SK-N-SH (cell line): ENCODE data around the gene MYLIP. TPM values are rescaled to one million over a fixed set of nuclear protein-coding genes. Genes with fewer than 3 reads are reported as not detected.

ENCODE experiments used
- CTCF ChIA-PET: fragments of 300-600, 350-600 bp; formaldehyde crosslinking; extraction: SDS; loops from one replicate; lab custom pipeline; 2021; lab: Yijun Ruan, JAX
- POLR2A ChIA-PET: fragments of 350-600 bp; sonication (Branson Sonifier 250); formaldehyde crosslinking; extraction: SDS; loops from one replicate; lab custom pipeline; 2020; ENCODE audit warnings: antibody characterized with exemption, inconsistent platforms; lab: Yijun Ruan, JAX
- DNase-seq: peaks from one replicate; pipeline ENCODE4 v3.0.0; 2012
- H2AFZ ChIP-seq: fragments of 200-600 bp; sonication (generic); 2 replicates; pipeline ENCODE4 v1.8.1; 2016; ENCODE audit warnings: antibody characterized with exemption, mild to moderate bottlenecking, low read depth
- H3F3A ChIP-seq: fragments of 200-600 bp; sonication (generic); replicated peaks from 2 replicates; pipeline ENCODE3; 2016; ENCODE audit warnings: antibody characterized with exemption, mild to moderate bottlenecking; ENCODE audit not compliant: insufficient read depth
- H3K27ac ChIP-seq, 2 experiments: fragments of 200-500 bp in 1 of 2; fragments of 200-600 bp in 1 of 2; sonication (Bioruptor generic) in 1 of 2; sonication (generic), shearing (Covaris generic) in 1 of 2; 2 replicates each; pipeline versions ENCODE4 v1.5.1 to v1.6.1; 2014 to 2016; ENCODE audit warnings: low read depth in 2 of 2, inconsistent platforms in 1 of 2, low read length in 1 of 2, mild to moderate bottlenecking in 1 of 2, mixed read lengths in 1 of 2
- H3K27me3 ChIP-seq: fragments of 200-600 bp; sonication (generic), shearing (Covaris generic); 2 replicates; pipeline ENCODE4 v1.6.1; 2016; ENCODE audit warnings: mixed run types; ENCODE audit not compliant: insufficient read depth
- H3K36me3 ChIP-seq, 2 experiments: fragments of 200-500 bp in 1 of 2; fragments of 200-600 bp in 1 of 2; sonication (Bioruptor generic) in 1 of 2; sonication (generic) in 1 of 2; replicated peaks in 1 of 2; 2 replicates each; pipeline versions ENCODE3 to v1.5.1; 2014 to 2016; ENCODE audit warnings: low read length in 1 of 2, mild to moderate bottlenecking in 1 of 2; ENCODE audit not compliant: insufficient read depth in 2 of 2, control insufficient read depth in 1 of 2
- H3K4me1 ChIP-seq, 2 experiments: fragments of 200-500 bp in 1 of 2; fragments of 200-600 bp in 1 of 2; sonication (Bioruptor generic) in 1 of 2; sonication (generic), shearing (Covaris generic) in 1 of 2; 2 replicates each; pipeline versions ENCODE4 v1.5.1 to v1.6.1; 2014 to 2016; ENCODE audit warnings: low read depth in 1 of 2, low read length in 1 of 2, mixed run types in 1 of 2; ENCODE audit not compliant: insufficient read depth in 2 of 2, control insufficient read depth in 1 of 2
- H3K4me2 ChIP-seq: fragments of 200-600 bp; sonication (generic), shearing (Covaris generic); 2 replicates; pipeline ENCODE4 v1.6.1; 2017; ENCODE audit warnings: mixed run types
- H3K4me3 ChIP-seq, 2 experiments: fragments of 200-500 bp in 1 of 2; fragments of 200-600 bp in 1 of 2; sonication (Bioruptor generic) in 1 of 2; sonication (generic), shearing (Covaris generic) in 1 of 2; 2 replicates each; pipeline versions ENCODE4 v1.5.1 to v1.8.1; 2014 to 2016; ENCODE audit warnings: low read depth in 2 of 2, inconsistent platforms in 1 of 2, low read length in 1 of 2, mild to moderate bottlenecking in 1 of 2, mixed read lengths in 1 of 2, moderate library complexity in 1 of 2
- H3K79me2 ChIP-seq: fragments of 200-600 bp; sonication (generic); 2 replicates; pipeline ENCODE4 v1.8.1; 2017; ENCODE audit warnings: mild to moderate bottlenecking; ENCODE audit not compliant: insufficient read depth
- H3K9ac ChIP-seq: fragments of 200-600 bp; sonication (generic); 2 replicates; pipeline ENCODE4 v1.6.1; 2017; ENCODE audit warnings: mixed run types
- H3K9me2 ChIP-seq: fragments of 200-600 bp; sonication (generic); 2 replicates; pipeline ENCODE4 v1.6.1; 2017; ENCODE audit warnings: mixed run types
- H3K9me3 ChIP-seq: fragments of 200-600 bp; sonication (generic); 2 replicates; pipeline ENCODE4 v1.6.1; 2017; ENCODE audit warnings: mixed run types, mild to moderate bottlenecking, moderate library complexity
- H4K20me1 ChIP-seq: fragments of 200-600 bp; sonication (generic); 2 replicates; pipeline ENCODE4 v1.6.1; 2017; ENCODE audit warnings: mild to moderate bottlenecking, mixed run types; ENCODE audit not compliant: insufficient read depth
- CHD2 ChIP-seq: fragments of 150-350 bp; IDR thresholded peaks from 2 replicates; pipeline ENCODE4 v1.6.1; 2018; ENCODE audit warnings: low read length; ENCODE audit not compliant: partially characterized antibody
- ELF1 ChIP-seq: IDR thresholded peaks from 2 replicates; pipeline ENCODE4 v1.4.0; 2012
- EP300 ChIP-seq, 2 experiments: IDR thresholded peaks; 2 replicates each; pipeline versions ENCODE4 v1.4.0 to v1.6.1; 2012; ENCODE audit warnings: borderline replicate concordance in 1 of 2, low read depth in 1 of 2, low read length in 1 of 2
- GATA2 ChIP-seq: sonication (generic); formaldehyde crosslinking; IDR thresholded peaks from 2 replicates; pipeline ENCODE4 v1.5.0; 2020; ENCODE audit warnings: mild to moderate bottlenecking, missing genetic modification reagents
- MEF2A ChIP-seq: IDR thresholded peaks from 2 replicates; pipeline ENCODE4 v1.4.0; 2012; ENCODE audit warnings: low read depth, borderline replicate concordance
- MXI1 ChIP-seq: IDR thresholded peaks from 2 replicates; pipeline ENCODE4 v1.6.1; 2012; ENCODE audit warnings: mild to moderate bottlenecking, low read depth, low read length, improper control_type of control experiment
- POLR2AphosphoS5 ChIP-seq: IDR thresholded peaks from 2 replicates; pipeline ENCODE4 v1.6.1; 2012; ENCODE audit warnings: low read depth, low read length
- RAD21 ChIP-seq: IDR thresholded peaks from 2 replicates; pipeline ENCODE4 v1.6.1; 2012; ENCODE audit warnings: mild to moderate bottlenecking, low read length
- RCOR1 ChIP-seq: fragments of 150-350 bp; IDR thresholded peaks from 2 replicates; pipeline ENCODE4 v1.6.1; 2017; ENCODE audit warnings: antibody characterized with exemption, low read length
- RFX5 ChIP-seq: IDR thresholded peaks from 2 replicates; pipeline ENCODE4 v1.6.1; 2012; ENCODE audit warnings: mild to moderate bottlenecking, improper control_type of control experiment, low read length
- RXRA ChIP-seq: IDR thresholded peaks from 2 replicates; pipeline ENCODE4 v1.4.0; 2012; ENCODE audit warnings: low read depth, mild to moderate bottlenecking, borderline replicate concordance
- SIN3A ChIP-seq: IDR thresholded peaks from 2 replicates; pipeline ENCODE4 v1.6.1; 2012; ENCODE audit warnings: low read depth, mild to moderate bottlenecking, low read length, moderate library complexity, borderline replicate concordance
- SMC3 ChIP-seq: IDR thresholded peaks from 2 replicates; pipeline ENCODE4 v1.6.1; 2012; ENCODE audit warnings: low read depth, low read length, improper control_type of control experiment
- TAF1 ChIP-seq: IDR thresholded peaks from 2 replicates; pipeline ENCODE4 v1.6.1; 2012; ENCODE audit warnings: low read depth, mild to moderate bottlenecking, low read length, moderate library complexity, borderline replicate concordance
- TCF12 ChIP-seq: IDR thresholded peaks from 2 replicates; pipeline ENCODE4 v1.4.0; 2012
- WGBS: methylation state at CpG from one replicate; pipeline ENCODE4 v1.1.6; 2017; ENCODE audit warnings: low lambda C conversion rate; 5-methylcytosine and 5-hydroxymethylcytosine counted together
- polyA plus RNA-seq, 3 experiments: library from polyadenylated mRNA; depleted of rRNA; stranded (reverse); fragments of >200 nt; gene quantifications; 2 replicates each; pipeline ENCODE4 v1.2.3, GENCODE V29; 2012
- TF ChIP-seq, protein P1 (sequence below): fragments of 150-350 bp; IDR thresholded peaks from 2 replicates; pipeline ENCODE4 v1.6.1; 2016; ENCODE audit warnings: mild to moderate bottlenecking, low read depth, low read length
- TF ChIP-seq, protein P2 (sequence below): IDR thresholded peaks from 2 replicates; pipeline ENCODE4; 2012
- TF ChIP-seq, protein P3 (sequence below): fragments of 150-350 bp; IDR thresholded peaks from 2 replicates; pipeline ENCODE4 v1.6.1; 2017; ENCODE audit warnings: antibody characterized with exemption, low read length, low read depth, borderline replicate concordance
- TF ChIP-seq, protein P4 (sequence below): IDR thresholded peaks from 2 replicates; pipeline ENCODE4 v1.4.0; 2012; ENCODE audit warnings: low read depth, borderline replicate concordance
- TF ChIP-seq, protein P5 (sequence below): IDR thresholded peaks from 2 replicates; pipeline ENCODE4 v1.6.1; 2012; ENCODE audit warnings: mild to moderate bottlenecking, low read depth, low read length, moderate library complexity
- TF ChIP-seq, protein P6 (sequence below): fragments of 200-600 bp; sonication (generic); IDR thresholded peaks from 2 replicates; pipeline ENCODE4 v1.6.1; 2017; ENCODE audit warnings: antibody characterized with exemption, mild to moderate bottlenecking, moderate library complexity

MYLIP gene
- 3.1 and 3.8 TPM in 2 replicates for polyA plus RNA-seq (2012; rRNA removed)
- 3.4 TPM in 2 replicates for polyA plus RNA-seq (2012; cell fraction: cytosol; rRNA removed)
- 6.3 and 7.0 TPM in 2 replicates for polyA plus RNA-seq (2012; cell fraction: nucleus; rRNA removed)

DNA sequence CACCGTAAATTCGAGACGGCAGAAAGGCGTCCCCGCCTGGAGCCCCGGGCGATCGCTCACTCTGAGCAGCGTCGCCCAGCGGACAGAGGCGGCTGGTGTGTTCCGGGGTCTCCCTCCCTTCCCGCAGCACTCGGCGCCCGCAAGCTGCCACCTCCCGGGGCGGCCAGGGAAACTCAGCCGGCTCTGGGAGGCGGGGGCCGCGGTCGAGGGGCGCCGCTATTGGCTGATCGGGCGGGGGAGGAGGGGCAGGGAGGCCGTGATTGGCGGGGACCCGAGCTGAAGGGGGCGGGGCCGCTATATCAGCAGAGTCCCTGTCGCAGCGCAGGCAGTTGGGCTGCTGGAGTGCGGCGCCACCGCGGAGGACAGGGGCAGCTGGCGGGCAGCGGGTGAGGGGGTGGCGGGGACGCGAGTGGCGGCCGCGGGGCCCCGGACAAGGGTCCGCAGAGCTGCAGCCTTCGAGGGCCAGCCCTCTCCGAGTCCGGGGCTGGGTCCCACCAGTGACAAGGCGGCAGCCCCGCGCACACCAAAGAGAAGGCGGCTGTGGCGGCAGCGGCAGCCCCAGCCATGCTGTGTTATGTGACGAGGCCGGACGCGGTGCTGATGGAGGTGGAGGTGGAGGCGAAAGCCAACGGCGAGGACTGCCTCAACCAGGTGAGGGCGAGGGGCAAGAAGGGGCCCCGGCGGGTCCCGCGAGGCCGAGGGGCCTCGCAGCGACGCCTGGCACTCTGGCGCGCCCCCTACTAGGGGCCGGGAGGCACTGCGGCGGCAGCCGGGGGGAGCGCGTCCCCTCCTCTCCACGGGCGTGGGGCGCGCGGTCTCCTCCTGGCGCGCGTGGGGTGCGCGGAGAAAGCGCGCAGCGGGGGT lies at the start of gene MYLIP:
TSS of gene MYLIP (plus strand) at position 328 of the 864 bp plus-strand sequence. CDS start at position 565, 237 bp downstream.
- under 1% methylated on average over 27 of the region's 95 CpGs for WGBS

More for the DNA sequence above, at the start of gene MYLIP:
- peak within 1 kb of the TSS in 1 of 2 experiments; percentile 74; a peak in 1 of 4 replicates for H3K27ac ChIP-seq
- POLR2A ChIA-PET = interaction anchor here (0.5 to 1.3 kb wide), 10 partner anchors 8 to 438 kb away, joined by 3 to 13 read pairs (median 4); no protein-coding TSS in a partner anchor
- H3K4me1 ChIP-seq = peaks cover 23 to 27% of the 10 kb centered on the region in 2 experiments; a peak in 3 of 4 replicates
- peak within 1 kb of the TSS; percentile 68 for H3K9ac ChIP-seq
- H4K20me1 ChIP-seq = no peaks in the 10 kb centered on the region
- H3K4me2 ChIP-seq = peak within 1 kb of the TSS; percentile 98
- peaks cover 0 to 4% of the 10 kb centered on the region in 2 experiments for H3K36me3 ChIP-seq
- CTCF ChIA-PET = interaction anchor here (0.6 to 5.1 kb wide), 46 partner anchors 8 to 467 kb away, joined by 3 to 57 read pairs (median 4); no protein-coding TSS in a partner anchor
- peak within 1 kb of the TSS; percentile 90 for H2AFZ ChIP-seq
- no peak for TF ChIP-seq RXRA
- TF ChIP-seq, protein P1, sequence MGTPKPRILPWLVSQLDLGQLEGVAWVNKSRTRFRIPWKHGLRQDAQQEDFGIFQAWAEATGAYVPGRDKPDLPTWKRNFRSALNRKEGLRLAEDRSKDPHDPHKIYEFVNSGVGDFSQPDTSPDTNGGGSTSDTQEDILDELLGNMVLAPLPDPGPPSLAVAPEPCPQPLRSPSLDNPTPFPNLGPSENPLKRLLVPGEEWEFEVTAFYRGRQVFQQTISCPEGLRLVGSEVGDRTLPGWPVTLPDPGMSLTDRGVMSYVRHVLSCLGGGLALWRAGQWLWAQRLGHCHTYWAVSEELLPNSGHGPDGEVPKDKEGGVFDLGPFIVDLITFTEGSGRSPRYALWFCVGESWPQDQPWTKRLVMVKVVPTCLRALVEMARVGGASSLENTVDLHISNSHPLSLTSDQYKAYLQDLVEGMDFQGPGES = no peak
- TF ChIP-seq SMC3 = peak; percentile 70
- no peak for TF ChIP-seq RCOR1
- no peak for TF ChIP-seq MEF2A
- TF ChIP-seq, protein P2, sequence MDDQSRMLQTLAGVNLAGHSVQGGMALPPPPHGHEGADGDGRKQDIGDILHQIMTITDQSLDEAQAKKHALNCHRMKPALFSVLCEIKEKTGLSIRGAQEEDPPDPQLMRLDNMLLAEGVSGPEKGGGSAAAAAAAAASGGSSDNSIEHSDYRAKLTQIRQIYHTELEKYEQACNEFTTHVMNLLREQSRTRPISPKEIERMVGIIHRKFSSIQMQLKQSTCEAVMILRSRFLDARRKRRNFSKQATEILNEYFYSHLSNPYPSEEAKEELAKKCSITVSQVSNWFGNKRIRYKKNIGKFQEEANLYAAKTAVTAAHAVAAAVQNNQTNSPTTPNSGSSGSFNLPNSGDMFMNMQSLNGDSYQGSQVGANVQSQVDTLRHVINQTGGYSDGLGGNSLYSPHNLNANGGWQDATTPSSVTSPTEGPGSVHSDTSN = peak; percentile 55
- TF ChIP-seq, protein P3, sequence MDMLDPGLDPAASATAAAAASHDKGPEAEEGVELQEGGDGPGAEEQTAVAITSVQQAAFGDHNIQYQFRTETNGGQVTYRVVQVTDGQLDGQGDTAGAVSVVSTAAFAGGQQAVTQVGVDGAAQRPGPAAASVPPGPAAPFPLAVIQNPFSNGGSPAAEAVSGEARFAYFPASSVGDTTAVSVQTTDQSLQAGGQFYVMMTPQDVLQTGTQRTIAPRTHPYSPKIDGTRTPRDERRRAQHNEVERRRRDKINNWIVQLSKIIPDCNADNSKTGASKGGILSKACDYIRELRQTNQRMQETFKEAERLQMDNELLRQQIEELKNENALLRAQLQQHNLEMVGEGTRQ = no peak
- peak; percentile 69; the same call in 1 of the 2 replicates for TF ChIP-seq RFX5
- 0 out of 2 replicates have a peak, but pooled peaks have one; percentile 21 for TF ChIP-seq SIN3A
- TF ChIP-seq MXI1 = 0 out of 2 replicates have a peak, but pooled peaks have one; percentile 34
- TF ChIP-seq TAF1 = peak; percentile 97
- TF ChIP-seq, protein P4, sequence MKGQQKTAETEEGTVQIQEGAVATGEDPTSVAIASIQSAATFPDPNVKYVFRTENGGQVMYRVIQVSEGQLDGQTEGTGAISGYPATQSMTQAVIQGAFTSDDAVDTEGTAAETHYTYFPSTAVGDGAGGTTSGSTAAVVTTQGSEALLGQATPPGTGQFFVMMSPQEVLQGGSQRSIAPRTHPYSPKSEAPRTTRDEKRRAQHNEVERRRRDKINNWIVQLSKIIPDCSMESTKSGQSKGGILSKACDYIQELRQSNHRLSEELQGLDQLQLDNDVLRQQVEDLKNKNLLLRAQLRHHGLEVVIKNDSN = no peak
- TF ChIP-seq TCF12 = peak; percentile 41; the same call in 1 of the 2 replicates
- TF ChIP-seq, protein P5, sequence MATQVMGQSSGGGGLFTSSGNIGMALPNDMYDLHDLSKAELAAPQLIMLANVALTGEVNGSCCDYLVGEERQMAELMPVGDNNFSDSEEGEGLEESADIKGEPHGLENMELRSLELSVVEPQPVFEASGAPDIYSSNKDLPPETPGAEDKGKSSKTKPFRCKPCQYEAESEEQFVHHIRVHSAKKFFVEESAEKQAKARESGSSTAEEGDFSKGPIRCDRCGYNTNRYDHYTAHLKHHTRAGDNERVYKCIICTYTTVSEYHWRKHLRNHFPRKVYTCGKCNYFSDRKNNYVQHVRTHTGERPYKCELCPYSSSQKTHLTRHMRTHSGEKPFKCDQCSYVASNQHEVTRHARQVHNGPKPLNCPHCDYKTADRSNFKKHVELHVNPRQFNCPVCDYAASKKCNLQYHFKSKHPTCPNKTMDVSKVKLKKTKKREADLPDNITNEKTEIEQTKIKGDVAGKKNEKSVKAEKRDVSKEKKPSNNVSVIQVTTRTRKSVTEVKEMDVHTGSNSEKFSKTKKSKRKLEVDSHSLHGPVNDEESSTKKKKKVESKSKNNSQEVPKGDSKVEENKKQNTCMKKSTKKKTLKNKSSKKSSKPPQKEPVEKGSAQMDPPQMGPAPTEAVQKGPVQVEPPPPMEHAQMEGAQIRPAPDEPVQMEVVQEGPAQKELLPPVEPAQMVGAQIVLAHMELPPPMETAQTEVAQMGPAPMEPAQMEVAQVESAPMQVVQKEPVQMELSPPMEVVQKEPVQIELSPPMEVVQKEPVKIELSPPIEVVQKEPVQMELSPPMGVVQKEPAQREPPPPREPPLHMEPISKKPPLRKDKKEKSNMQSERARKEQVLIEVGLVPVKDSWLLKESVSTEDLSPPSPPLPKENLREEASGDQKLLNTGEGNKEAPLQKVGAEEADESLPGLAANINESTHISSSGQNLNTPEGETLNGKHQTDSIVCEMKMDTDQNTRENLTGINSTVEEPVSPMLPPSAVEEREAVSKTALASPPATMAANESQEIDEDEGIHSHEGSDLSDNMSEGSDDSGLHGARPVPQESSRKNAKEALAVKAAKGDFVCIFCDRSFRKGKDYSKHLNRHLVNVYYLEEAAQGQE = no peak; the same call in 1 of the 2 replicates
- TF ChIP-seq CHD2 = peak; percentile 97
- TF ChIP-seq, protein P6, sequence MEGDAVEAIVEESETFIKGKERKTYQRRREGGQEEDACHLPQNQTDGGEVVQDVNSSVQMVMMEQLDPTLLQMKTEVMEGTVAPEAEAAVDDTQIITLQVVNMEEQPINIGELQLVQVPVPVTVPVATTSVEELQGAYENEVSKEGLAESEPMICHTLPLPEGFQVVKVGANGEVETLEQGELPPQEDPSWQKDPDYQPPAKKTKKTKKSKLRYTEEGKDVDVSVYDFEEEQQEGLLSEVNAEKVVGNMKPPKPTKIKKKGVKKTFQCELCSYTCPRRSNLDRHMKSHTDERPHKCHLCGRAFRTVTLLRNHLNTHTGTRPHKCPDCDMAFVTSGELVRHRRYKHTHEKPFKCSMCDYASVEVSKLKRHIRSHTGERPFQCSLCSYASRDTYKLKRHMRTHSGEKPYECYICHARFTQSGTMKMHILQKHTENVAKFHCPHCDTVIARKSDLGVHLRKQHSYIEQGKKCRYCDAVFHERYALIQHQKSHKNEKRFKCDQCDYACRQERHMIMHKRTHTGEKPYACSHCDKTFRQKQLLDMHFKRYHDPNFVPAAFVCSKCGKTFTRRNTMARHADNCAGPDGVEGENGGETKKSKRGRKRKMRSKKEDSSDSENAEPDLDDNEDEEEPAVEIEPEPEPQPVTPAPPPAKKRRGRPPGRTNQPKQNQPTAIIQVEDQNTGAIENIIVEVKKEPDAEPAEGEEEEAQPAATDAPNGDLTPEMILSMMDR = peak; percentile 51
- TF ChIP-seq ELF1 = peak; percentile 47; the same call in 1 of the 2 replicates
- no peak for TF ChIP-seq GATA2 (CRISPR knock-in tag)
- TF ChIP-seq EP300 (IDR thresholded peaks at IDR 0.05; ENCODE audit: borderline replicate concordance in 1 of 2, low read depth in 1 of 2, low read length in 1 of 2) = peak in 1 of 2 experiments; percentile 30; a peak in 1 of 4 replicates
- TF ChIP-seq POLR2AphosphoS5 = peak; percentile 96
- TF ChIP-seq RAD21 = peak; percentile 71
- peak within 1 kb of the TSS; percentile 67 to 89 for H3K4me3 ChIP-seq
- H3F3A ChIP-seq = peaks cover 26% of the 10 kb centered on the region
- H3K9me3 ChIP-seq = no peaks in the 10 kb centered on the region
- H3K27me3 ChIP-seq = peaks cover 15% of the 10 kb centered on the region
- peak; percentile 99 for DNase-seq
- no peaks in the 10 kb centered on the region for H3K9me2 ChIP-seq
- H3K79me2 ChIP-seq = no peaks in the 10 kb centered on the region
